Measurements from ENCODE around the gene ASB2. TPM values are rescaled to one million over a fixed set of nuclear protein-coding genes. Genes with fewer than 3 reads are reported as not detected.

ASB2 gene
- total and polyA plus RNA-seq, 2 of the 8 experiments (the other 6 are each of a cell fraction or from before 2014, with no cell fraction given) = 1.0 to 2.1 TPM

DNA sequence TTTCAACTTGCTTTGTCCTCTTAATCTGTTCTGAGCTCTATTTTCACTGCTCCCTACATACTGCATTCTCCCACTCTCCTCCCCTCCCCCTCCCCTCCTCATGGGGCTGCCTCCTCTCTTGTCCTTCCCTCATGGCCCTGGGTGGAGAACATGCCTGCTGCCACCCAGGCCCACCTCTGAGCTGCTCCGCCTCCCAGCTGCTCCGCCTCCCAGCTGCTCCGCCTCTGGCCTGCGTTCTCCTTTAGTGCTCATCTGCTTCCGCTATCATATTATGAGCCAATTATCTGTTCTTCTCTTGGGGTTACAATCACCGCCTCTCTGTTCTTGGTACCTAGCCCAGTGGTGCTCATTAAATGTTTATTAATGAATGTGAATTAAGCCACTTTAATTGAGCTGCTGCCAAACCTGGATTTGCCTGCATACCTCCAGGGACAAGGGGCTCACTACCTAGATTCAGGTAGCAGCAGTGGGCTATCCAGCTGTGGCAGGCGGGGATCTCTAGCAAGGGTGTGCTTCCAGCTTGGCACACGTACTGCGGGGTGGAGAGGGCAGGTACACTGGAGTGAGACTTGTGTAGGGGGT is 81.3 kb downstream of the ASB2 start (continued):
- TF ChIP-seq JUN (IDR thresholded peaks at IDR 0.05; ENCODE audit: low read depth, low read length) (no peak), YY1 (IDR thresholded peaks at IDR 0.05; ENCODE audit: low read depth, low read length) (no peak), NANOG (IDR thresholded peaks at IDR 0.05; ENCODE audit: insufficient read depth, low read depth, low read length, poor library complexity, severe bottlenecking) (no peak), SIRT6 (IDR thresholded peaks at IDR 0.05; ENCODE audit: low read length) (no peak), FOSL1 (IDR thresholded peaks at IDR 0.05; ENCODE audit: insufficient read depth, low read depth, low read length) (no peak), BACH1 (IDR thresholded peaks at IDR 0.05; ENCODE audit: low read length) (no peak), POLR2A (IDR thresholded peaks at IDR 0.05; ENCODE audit: control extremely low read depth in 1 of 2, low read depth in 2 of 2, low read length in 2 of 2) (no peak), RAD21 (IDR thresholded peaks at IDR 0.05 in 1 of 2, conservative IDR thresholded peaks at IDR 0.05 in 1 of 2; ENCODE audit: low read depth in 2 of 2, low read length in 2 of 2) (0 out of 4 replicates have a peak, but pooled peaks of 1 of the 2 experiments have one; percentile 7), KDM4A (IDR thresholded peaks at IDR 0.05; ENCODE audit: low read depth, low read length, severe bottlenecking) (no peak)
- TF ChIP-seq, protein P1, sequence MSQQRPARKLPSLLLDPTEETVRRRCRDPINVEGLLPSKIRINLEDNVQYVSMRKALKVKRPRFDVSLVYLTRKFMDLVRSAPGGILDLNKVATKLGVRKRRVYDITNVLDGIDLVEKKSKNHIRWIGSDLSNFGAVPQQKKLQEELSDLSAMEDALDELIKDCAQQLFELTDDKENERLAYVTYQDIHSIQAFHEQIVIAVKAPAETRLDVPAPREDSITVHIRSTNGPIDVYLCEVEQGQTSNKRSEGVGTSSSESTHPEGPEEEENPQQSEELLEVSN (IDR thresholded peaks at IDR 0.05) = peak; percentile 32; the same call in 1 of the 2 replicates
- TF ChIP-seq, protein P2, sequence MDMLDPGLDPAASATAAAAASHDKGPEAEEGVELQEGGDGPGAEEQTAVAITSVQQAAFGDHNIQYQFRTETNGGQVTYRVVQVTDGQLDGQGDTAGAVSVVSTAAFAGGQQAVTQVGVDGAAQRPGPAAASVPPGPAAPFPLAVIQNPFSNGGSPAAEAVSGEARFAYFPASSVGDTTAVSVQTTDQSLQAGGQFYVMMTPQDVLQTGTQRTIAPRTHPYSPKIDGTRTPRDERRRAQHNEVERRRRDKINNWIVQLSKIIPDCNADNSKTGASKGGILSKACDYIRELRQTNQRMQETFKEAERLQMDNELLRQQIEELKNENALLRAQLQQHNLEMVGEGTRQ (IDR thresholded peaks at IDR 0.05; ENCODE audit: low read length) = no peak
